ENCODE measurements around the gene NEDD4L.
"Not testable (repeated sequence)": the region's sequence is repeated elsewhere in the genome, so short reads cannot be mapped to it uniquely, and the experiment has no call there.

The NEDD4L gene

GRCh38 chr18:58267493-58267892, 223.5 kb downstream of the NEDD4L start:
- DNase-seq (ENCODE audit: low read depth), result no peak

GRCh38 chr18:58268849-58269248, 224.8 kb downstream of the NEDD4L start:
- DNase-seq (ENCODE audit: low read depth), result peak; percentile 51

- no peak for DNase-seq (ENCODE audit: low read depth)
Observed at GRCh38 chr18:58269931-58270330, 225.9 kb downstream of the NEDD4L start.

- no peak for DNase-seq (ENCODE audit: low read depth)
Observed at GRCh38 chr18:58270396-58270795, 226.4 kb downstream of the NEDD4L start.

- no peak for DNase-seq (ENCODE audit: low read depth)
Observed at GRCh38 chr18:58271770-58272169, 227.7 kb downstream of the NEDD4L start.

GRCh38 chr18:58272209-58272608, 228.2 kb downstream of the NEDD4L start:
- no peak for DNase-seq (ENCODE audit: low read depth)

GRCh38 chr18:58272779-58273435, 228.9 kb downstream of the NEDD4L start:
- no peak for DNase-seq (ENCODE audit: low read depth)

GRCh38 chr18:58275176-58275575, 231.2 kb downstream of the NEDD4L start:
- DNase-seq (ENCODE audit: low read depth), result no peak

GRCh38 chr18:58276789-58277739, 233.0 kb downstream of the NEDD4L start:
- DNase-seq (ENCODE audit: low read depth), result no peak

- DNase-seq (ENCODE audit: low read depth), result no peak
Observed at GRCh38 chr18:58279504-58280175, 235.6 kb downstream of the NEDD4L start.

- DNase-seq (ENCODE audit: low read depth), result no peak
Observed at GRCh38 chr18:58280191-58280590, 236.2 kb downstream of the NEDD4L start.

GRCh38 chr18:58282872-58283271, 238.8 kb downstream of the NEDD4L start:
- DNase-seq (ENCODE audit: low read depth), result not testable (repeated sequence)

GRCh38 chr18:58284699-58285448, 240.8 kb downstream of the NEDD4L start:
- no peak for DNase-seq (ENCODE audit: low read depth)

GRCh38 chr18:58285449-58286130, 241.6 kb downstream of the NEDD4L start:
- DNase-seq (ENCODE audit: low read depth), result no peak

GRCh38 chr18:58286632-58287352, 242.8 kb downstream of the NEDD4L start:
- no peak for DNase-seq (ENCODE audit: low read depth)

GRCh38 chr18:58287353-58288274, 243.6 kb downstream of the NEDD4L start:
- no peak for DNase-seq (ENCODE audit: low read depth)

GRCh38 chr18:58288921-58289797, 245.1 kb downstream of the NEDD4L start:
- peak; percentile 79 for DNase-seq (ENCODE audit: low read depth)

GRCh38 chr18:58290116-58290695, 246.2 kb downstream of the NEDD4L start:
- DNase-seq (ENCODE audit: low read depth), result peak; percentile 75

Data from iris pigment epithelial cell (primary cell).